GM21576 (cell line): ENCODE measurements around the gene SCFD2.
A peak's percentile ranks its signal among the peaks of the same experiment; 100 is the strongest.

ENCODE experiments used
- ATAC-seq: cut with Tn5 transposase; IDR thresholded peaks from one replicate; pipeline ENCODE4 v1.9.1; 2021; ENCODE audit warnings: mild to moderate bottlenecking, moderate library complexity; ENCODE audit not compliant: unreplicated experiment

Gene SCFD2

GRCh38 chr4:53019485-53020382 lies 346.1 kb downstream of the SCFD2 start:
- no peak for ATAC-seq

DNA sequence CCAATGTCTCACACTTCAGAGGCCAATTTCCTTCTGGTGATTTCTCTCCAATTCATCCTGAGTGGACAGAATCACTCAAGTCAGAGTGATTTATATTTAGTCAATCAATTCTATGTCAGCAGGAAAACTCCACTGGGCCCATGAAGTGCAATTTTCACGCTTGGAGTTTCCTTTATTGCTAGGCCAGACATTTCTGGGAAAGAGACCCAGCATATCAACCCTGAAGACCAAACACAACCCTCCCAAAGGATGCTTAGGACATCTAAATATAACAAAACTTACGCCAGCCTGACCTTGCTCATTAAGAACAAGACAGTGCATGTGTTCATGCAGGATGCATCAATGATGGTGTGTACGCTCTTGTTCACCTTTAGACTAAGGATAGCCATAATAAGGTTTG lies 347.4 kb downstream of the SCFD2 start:
- ATAC-seq = no peak

DNA sequence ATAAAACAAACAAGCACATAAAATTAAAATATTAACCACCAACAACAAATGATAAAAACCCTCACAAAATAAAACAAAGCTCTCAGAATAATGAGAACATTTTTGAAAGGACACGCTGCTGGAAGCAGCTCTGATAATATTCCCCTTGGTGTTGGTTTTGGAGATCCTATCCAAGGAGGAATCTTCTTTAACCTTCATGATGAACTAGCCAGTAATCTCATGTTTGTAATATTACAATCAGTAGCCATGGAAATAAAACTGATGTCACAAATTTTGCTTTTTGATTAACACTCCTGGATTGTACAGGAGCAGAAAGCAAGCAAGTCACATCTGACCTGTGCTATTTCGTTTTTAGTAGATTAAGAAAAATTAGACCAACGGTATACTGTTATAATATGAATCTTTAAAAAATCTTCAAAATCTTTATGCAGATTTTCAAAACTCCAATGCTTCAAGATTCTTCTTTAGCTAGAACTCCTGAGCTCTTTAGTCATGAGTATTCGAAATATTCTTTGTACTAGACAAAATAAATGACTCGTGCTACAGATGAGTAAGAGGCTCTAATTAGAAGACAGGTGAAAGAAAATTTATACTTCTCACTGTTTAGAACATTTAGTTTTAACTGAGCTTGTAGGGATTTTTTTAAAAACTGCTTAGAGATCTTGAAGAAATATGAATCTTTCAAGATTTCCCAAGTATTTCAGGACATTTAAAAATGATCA lies 349.6 kb downstream of the SCFD2 start:
- no peak for ATAC-seq

DNA sequence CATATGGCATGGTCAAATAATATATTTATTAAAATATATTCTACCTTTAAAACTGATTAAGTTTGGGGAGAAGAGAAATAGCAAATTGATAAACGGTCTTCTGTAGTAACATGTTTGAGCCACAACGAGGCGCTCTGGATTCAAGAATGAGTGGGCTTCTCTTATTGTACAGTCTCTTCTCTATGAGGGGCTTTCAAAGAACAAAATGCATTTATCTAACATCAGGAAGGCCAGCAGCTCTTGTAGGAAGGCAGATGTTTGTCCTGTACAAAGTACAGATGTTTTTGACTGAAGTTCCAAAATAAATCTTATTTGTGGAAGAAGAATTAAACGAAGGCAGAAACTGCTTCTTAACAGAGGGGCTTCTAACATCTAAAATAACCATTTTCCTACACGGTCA lies 350.2 kb downstream of the SCFD2 start:
- ATAC-seq = no peak

DNA sequence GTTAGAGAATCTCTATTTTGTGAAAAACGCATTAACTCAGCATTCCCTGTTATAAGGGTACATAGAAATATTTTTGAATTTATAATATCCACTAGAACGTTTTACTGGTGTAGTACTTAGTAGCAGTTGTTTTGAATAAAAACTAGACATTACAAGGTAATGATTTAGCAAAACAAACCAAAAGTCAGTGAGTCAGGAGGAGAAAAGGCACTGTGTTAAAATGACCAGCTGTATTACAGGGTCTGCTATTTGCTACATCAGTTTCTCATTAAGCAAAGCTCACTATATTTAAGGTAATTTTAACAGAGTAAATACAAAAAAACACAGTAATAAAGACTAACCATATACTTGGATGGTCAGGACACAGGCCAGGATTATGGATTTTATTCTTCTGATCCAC lies 351.0 kb downstream of the SCFD2 start:
- ATAC-seq = no peak

DNA sequence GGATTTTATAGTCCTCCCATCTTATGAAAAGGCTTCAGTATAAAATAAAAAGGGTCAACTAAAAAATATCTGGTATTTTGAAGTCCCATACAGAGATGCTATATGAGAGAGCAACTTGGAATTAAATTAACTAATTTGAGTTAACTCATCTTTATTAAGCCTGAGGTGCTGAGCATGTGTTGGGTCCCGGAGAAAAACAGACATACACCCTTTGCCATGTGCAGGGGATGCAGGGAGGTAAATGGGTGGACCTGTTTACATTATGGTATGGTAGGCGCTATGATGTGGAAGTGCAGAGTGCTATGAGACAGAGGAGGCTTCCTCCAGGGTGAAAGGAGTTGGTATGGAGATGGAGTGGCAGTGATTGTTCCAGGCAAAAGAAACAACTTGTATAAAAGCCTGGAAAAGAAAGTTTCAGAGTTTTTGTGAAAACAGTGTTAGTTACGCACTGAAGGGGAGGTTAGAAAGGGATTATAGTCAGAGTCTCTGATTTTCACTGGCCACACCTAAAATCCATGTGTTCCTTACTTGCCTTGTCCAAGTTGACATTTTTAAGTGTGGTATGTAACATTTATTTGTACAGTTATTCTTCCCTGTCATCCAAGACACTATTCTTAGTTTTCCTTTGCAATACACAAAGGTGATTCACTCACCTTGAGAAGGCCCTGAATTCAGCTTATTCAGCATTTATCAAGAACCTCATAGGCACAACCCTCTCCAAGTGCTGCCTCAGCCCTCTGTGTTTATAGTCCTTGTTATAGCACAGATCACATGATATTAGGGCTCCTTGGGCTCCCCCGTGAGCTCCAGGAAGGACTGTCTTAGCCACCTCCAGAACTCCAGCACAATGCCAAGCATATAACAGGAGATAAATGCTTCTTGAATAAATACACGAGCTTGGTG lies 351.7 kb downstream of the SCFD2 start:
- no peak for ATAC-seq

DNA sequence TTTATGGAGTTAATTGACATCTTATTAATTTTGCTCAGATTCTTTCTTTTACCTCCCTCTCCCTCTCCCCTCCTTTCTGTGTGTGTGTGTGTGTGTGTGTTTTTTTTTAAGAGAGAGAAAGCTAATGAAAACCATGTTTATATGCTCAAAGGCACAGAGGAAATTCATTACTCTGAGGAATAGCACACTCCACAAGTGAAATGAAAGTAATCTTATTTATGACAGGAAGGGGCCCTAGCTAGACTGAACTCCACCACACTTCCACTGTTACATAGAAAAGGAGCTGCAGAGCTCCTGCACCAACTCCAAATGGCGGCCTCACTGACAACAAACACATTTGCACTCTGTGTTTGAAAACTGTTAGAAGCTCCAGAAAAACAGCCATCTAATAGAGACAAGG lies 353.1 kb downstream of the SCFD2 start:
- peak; percentile 83 for ATAC-seq

DNA sequence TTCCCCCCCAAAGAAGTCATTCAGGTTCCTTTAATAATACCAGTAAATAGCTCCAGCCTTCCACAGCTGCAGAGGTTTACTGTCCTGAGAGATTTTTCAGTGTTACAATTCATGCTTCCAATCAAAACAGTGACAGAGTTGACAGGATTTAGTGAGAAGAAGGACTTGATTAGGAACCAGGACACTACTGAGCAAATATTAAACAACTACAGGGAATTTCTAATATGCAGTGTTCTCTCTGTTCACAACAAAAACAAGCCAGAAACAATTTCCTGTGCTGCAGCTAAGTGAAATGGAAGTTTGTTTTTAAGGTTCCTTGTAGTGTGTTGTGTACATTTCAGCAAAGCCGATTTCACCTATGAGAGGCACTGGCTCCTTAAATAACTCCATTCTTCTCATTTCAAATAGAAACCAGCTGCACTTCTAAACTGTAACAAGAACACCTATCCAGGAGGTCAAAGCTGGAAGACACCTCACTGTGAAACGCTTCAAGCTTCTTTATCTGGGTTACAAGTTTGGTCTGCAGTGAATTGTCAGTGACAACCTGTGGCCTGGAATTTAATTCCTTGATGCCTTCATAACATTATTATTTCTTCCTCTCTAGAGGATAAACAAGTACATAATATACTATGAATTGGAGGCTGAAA lies 354.5 kb downstream of the SCFD2 start:
- ATAC-seq = no peak

GRCh38 chr4:53010318-53010717 lies 355.5 kb downstream of the SCFD2 start:
- no peak for ATAC-seq

- ATAC-seq = no peak
Observed at GRCh38 chr4:53009824-53010223, 356.0 kb downstream of the SCFD2 start.

GRCh38 chr4:53007024-53007423 lies 358.8 kb downstream of the SCFD2 start:
- no peak for ATAC-seq

DNA sequence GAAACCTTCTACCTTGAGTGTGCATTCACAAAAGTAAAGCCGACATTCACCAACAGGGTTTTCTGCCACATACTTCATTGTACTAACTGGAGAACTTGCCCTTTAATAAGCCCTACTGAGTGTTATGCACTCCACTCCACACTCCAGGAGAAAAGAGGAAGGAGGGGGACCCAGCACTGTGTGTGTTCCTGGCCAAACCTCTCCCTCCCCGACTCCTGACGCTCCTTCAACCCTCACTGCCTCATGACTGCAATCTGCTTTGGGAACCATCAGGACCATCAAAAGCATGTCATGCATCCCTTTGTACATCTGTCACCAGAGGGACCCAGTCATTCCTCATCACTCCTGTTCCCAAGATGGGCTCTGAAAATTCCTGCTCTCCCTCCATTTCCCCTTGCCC lies 360.1 kb downstream of the SCFD2 start:
- ATAC-seq = no peak

DNA sequence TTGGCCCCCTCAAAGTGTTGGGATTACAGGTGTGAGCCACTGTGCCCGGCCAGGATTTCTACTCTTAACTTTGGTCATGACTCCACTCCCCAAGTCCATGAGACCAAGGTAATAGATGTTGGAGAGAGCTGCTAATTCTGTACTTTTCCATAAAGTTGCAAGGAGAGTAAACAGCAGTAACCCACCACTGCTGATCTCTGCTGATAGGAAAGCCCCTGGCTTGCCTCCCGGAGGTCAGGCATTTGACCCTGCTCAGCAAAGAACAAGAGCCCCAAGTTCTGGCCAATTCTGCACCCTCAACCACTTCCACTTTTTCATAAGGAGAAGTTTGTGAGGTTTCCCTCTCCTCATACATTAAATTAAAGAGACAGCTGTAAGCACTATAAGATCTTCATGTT lies 360.7 kb downstream of the SCFD2 start:
- ATAC-seq = no peak

- ATAC-seq = no peak
Observed at GRCh38 chr4:53004497-53005148, 361.2 kb downstream of the SCFD2 start.

DNA sequence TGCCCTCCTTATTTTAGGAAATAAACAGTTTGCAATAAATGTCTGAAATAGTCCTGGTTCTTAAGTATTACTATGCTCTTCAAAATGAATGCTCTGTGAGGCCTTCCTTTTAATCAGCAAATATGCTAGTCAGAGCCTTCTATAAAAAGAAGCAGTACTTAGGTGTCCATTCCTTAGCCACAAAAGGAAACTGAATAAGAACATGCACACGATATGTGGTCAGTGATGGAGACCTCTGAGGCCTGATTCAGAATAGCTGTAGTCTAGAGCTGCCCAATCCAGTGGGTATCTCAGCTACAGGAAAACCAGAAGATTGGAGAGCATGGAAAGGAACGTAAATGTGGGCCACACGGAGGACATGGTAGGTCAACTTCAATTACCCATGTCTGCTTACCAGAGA lies 361.9 kb downstream of the SCFD2 start:
- ATAC-seq = no peak

GRCh38 chr4:53000560-53000959 lies 365.3 kb downstream of the SCFD2 start:
- ATAC-seq = no peak

GRCh38 chr4:52999626-53000025 lies 366.2 kb downstream of the SCFD2 start:
- ATAC-seq = no peak

DNA sequence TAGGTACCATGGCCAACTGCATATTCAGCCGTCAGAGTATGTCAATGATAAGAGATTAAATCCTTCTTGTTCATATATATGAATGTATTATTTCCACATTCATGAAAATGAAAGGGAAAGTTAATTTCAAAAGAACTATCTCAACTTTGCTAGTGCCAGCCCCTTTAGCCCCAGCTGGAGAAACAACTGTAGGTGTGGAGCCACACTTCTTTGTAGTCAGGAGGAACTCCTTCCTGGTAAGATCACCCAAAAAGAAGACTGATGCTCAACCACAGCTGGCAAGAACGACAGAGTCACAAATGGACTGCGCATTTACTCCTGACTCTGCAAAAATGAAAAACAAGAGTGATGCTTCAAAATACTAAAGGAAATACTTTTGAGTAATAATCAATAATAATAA lies 367.4 kb downstream of the SCFD2 start:
- no peak for ATAC-seq

- no peak for ATAC-seq
Observed at GRCh38 chr4:52997132-52997416, 368.8 kb downstream of the SCFD2 start.
